ENCODE data around the gene SLC49A3.

- TF ChIP-seq CTCF (IDR thresholded peaks at IDR 0.05): no peak
- no peak for TF ChIP-seq POLR2A (IDR thresholded peaks at IDR 0.05)
These were observed 36.7 kb upstream of the SLC49A3 start for GRCh38 chr4:725391-726234.
